K562 (cell line): ENCODE data around the gene NKG7. TPM values are rescaled to one million over a fixed set of nuclear protein-coding genes. Genes with fewer than 3 reads are reported as not detected.

ENCODE experiments used
- ARID1B ChIP-seq: fragments of 450-650 bp; IDR thresholded peaks from 2 replicates; pipeline ENCODE4 v1.6.1; 2016; ENCODE audit warnings: antibody characterized with exemption, mild to moderate bottlenecking, inconsistent platforms
- ESRRA ChIP-seq: fragments of 450-650 bp; IDR thresholded peaks from 2 replicates; pipeline ENCODE4 v1.6.1; 2014; ENCODE audit warnings: low read depth, mild to moderate bottlenecking, moderate library complexity, borderline replicate concordance
- KAT8 ChIP-seq: fragments of 450-650 bp; IDR thresholded peaks from 2 replicates; pipeline ENCODE4 v1.6.1; 2016; ENCODE audit warnings: low read depth, mild to moderate bottlenecking
- MLX ChIP-seq, 2 experiments: fragments of 450-650 bp in 1 of 2; sonication (generic) in 1 of 2; formaldehyde crosslinking; conservative IDR thresholded peaks; 2 replicates each; pipeline versions ENCODE4 v1.4.0 to v1.8.1; 2020 to 2022; ENCODE audit warnings: mild to moderate bottlenecking in 1 of 2, missing genetic modification reagents in 1 of 2
- MXI1 ChIP-seq: IDR thresholded peaks from 2 replicates; pipeline ENCODE4 v1.6.1; 2011; ENCODE audit warnings: low read depth, mild to moderate bottlenecking, improper control_type of control experiment, low read length
- RBM39 ChIP-seq: fragments of 200-400 bp; formaldehyde crosslinking; optimal IDR thresholded peaks from 2 replicates; pipeline ENCODE3; 2018; ENCODE audit warnings: low read depth, low read length
- SNRNP70 ChIP-seq: fragments of 200-400 bp; formaldehyde crosslinking; optimal IDR thresholded peaks from 2 replicates; pipeline ENCODE3; 2017; ENCODE audit warnings: low read depth, low read length
- SRF ChIP-seq, 2 experiments: fragments of 250-450, 450-650 bp in 1 of 2; sonication (Bioruptor Pico) in 1 of 2; sonication (generic) in 1 of 2; formaldehyde crosslinking; IDR thresholded peaks; 2 replicates each; pipeline versions ENCODE4 v1.5.0 to v1.5.1; 2020 to 2022; ENCODE audit warnings: mild to moderate bottlenecking in 1 of 2, missing genetic modification reagents in 1 of 2
- SRSF7 ChIP-seq: fragments of 200-400 bp; formaldehyde crosslinking; optimal IDR thresholded peaks from 2 replicates; pipeline ENCODE3; 2017; ENCODE audit warnings: mild to moderate bottlenecking, low read depth, low read length
- TFAP4 ChIP-seq: sonication (generic); formaldehyde crosslinking; IDR thresholded peaks from 2 replicates; pipeline ENCODE4 v1.8.0; 2022; ENCODE audit warnings: missing genetic modification reagents, mild to moderate bottlenecking, moderate library complexity, borderline replicate concordance
- TSC22D4 ChIP-seq: fragments of 450-650 bp; IDR thresholded peaks from 2 replicates; pipeline ENCODE4 v1.6.1; 2016; ENCODE audit warnings: missing genetic modification characterization, missing biosample characterization, control low read depth
- XRCC3 ChIP-seq: fragments of 450-650 bp; IDR thresholded peaks from 2 replicates; pipeline ENCODE4 v1.6.1; 2017; ENCODE audit warnings: mild to moderate bottlenecking, moderate library complexity
- XRCC5 ChIP-seq: fragments of 200-400 bp; formaldehyde crosslinking; IDR thresholded peaks from 2 replicates; pipeline ENCODE4 v1.6.1; 2017; ENCODE audit warnings: low read depth, mild to moderate bottlenecking, low read length
- ZBTB49 ChIP-seq: sonication (generic); formaldehyde crosslinking; IDR thresholded peaks from 2 replicates; pipeline ENCODE4 v1.8.0; 2022; ENCODE audit warnings: missing genetic modification reagents, mild to moderate bottlenecking, borderline replicate concordance
- ZFPM2 ChIP-seq: fragments of 250-450 bp; sonication (Bioruptor Pico); IDR thresholded peaks from 2 replicates; pipeline ENCODE4 v1.5.1; 2022; ENCODE audit warnings: mild to moderate bottlenecking
- ZNF449 ChIP-seq: fragments of 250-450 bp; sonication (Bioruptor Pico); IDR thresholded peaks from 2 replicates; pipeline ENCODE4 v1.8.0; 2022; ENCODE audit warnings: moderate library complexity, mild to moderate bottlenecking, inconsistent platforms
- ZNF655 ChIP-seq: fragments of 250-450 bp; sonication (Bioruptor Pico); IDR thresholded peaks from 2 replicates; pipeline ENCODE4 v1.5.0; 2021
- ZNF830 ChIP-seq: fragments of 250-450 bp; sonication (Bioruptor Pico); IDR thresholded peaks from 2 replicates; pipeline ENCODE4 v1.5.0; 2021; ENCODE audit warnings: mild to moderate bottlenecking
- polyA plus RNA-seq, 8 experiments: library from polyadenylated mRNA; depleted of rRNA in 4 of 8; stranded (reverse) in 5 of 8; unstranded in 3 of 8; fragments of >200 nt; fragmentation: Nextera tagmentation in 2 of 8; fragmentation: Illumina TruSeq in 1 of 8; extraction: Ambion mirVana in 2 of 8; extraction: Trizol in 1 of 8; gene quantifications; 2 replicates each; pipeline versions ENCODE4 v1.2.1 to v1.2.3, GENCODE V29; 2011 to 2014; ENCODE audit warnings: inconsistent platforms in 1 of 8, missing spikeins in 1 of 8
- total RNA-seq, 7 experiments: library from RNA; depleted of rRNA in 6 of 7; stranded (reverse); fragments of >200 nt in 6 of 7; fragmentation: Illumina TruSeq in 2 of 7; extraction: Trizol in 2 of 7; gene quantifications; 2 replicates each; pipeline versions ENCODE4 v1.2.1 to v1.2.3, GENCODE V29; 2011 to 2021; ENCODE audit warnings: low replicate concordance in 1 of 7

Gene NKG7
- total and polyA plus RNA-seq, 9 of the 15 experiments (the other 6 are each of a cell fraction or from before 2014, with no cell fraction given) = 0.30 to 0.70 (median 0.51) TPM; not detected in 2

- TF ChIP-seq ZBTB49 (CRISPR knock-in tag) (no peak), ZFPM2 (CRISPR knock-in tag) (no peak), SRF (CRISPR knock-in tag; IDR thresholded peaks at IDR 0.05) (no peak), ZNF449 (CRISPR knock-in tag) (no peak), TSC22D4 (tag) (no peak), ZNF830 (CRISPR knock-in tag) (no peak; the same call in 1 of the 2 replicates), SRSF7 (no peak), TFAP4 (no peak; the same call in 1 of the 2 replicates), ARID1B (peak; percentile 42; the same call in 1 of the 2 replicates), RBM39 (peak; percentile 27), KAT8 (no peak), MXI1 (no peak), XRCC3 (no peak), XRCC5 (no peak), SNRNP70 (no peak), ESRRA (no peak), ZNF655 (CRISPR knock-in tag) (no peak), MLX (CRISPR knock-in tag; conservative IDR thresholded peaks at IDR 0.05) (no peak)
Observed at GRCh38 chr19:51366389-51367254, 5.8 kb downstream of the NKG7 start (continued).
